GM12878 (cell line): ENCODE results near the gene MBOAT2. TPM values are rescaled to one million over a fixed set of nuclear protein-coding genes. Genes with fewer than 3 reads are reported as not detected.

Experiments
- ATAC-seq: fragments of 200-7000 bp; cut with Tn5 transposase; 3 replicates; pipeline ENCODE4 v1.9.1; 2020; ENCODE audit warnings: mild to moderate bottlenecking, moderate library complexity
- BruUV-seq: library from RNA; stranded (reverse); fragments of 400-500 nt; replicated peaks from 2 replicates; lab custom pipeline; 2021; lab: Mats Ljungman, UMichigan
- CTCF ChIA-PET: fragments of 300-600 bp; sonication (Branson Sonifier 250); formaldehyde crosslinking; extraction: SDS; loops from one replicate; lab custom pipeline; 2021; ENCODE audit warnings: inconsistent platforms; lab: Yijun Ruan, JAX
- POLR2A ChIA-PET: fragments of 350-600 bp; formaldehyde crosslinking; extraction: SDS; loops from one replicate; lab custom pipeline; 2021; ENCODE audit warnings: inconsistent platforms; lab: Charles Lee
- RAD21 ChIA-PET: fragments of 300-600 bp; sonication (Branson Sonifier 250); formaldehyde crosslinking; loops from one replicate; lab custom pipeline; 2023; ENCODE audit warnings: antibody characterized with exemption; ENCODE audit not compliant: unreplicated experiment; lab: Charles Lee
- SMC1A ChIA-PET: fragments of 300-600 bp; sonication (Branson Sonifier 250); formaldehyde crosslinking; loops from one replicate; lab custom pipeline; 2023; ENCODE audit not compliant: unreplicated experiment, uncharacterized antibody; lab: Charles Lee
- DNase-seq: peaks from one replicate; pipeline ENCODE4 v3.0.0-alpha.2; 2011; ENCODE audit warnings: low read depth, low spot score
- FAIRE-seq: peaks from 3 replicates; lab custom pipeline; 2011; peaks lifted over from hg19 to GRCh38; lab: Jason Lieb, UNC
- H2AFZ ChIP-seq: 2 replicates; pipeline ENCODE4 v1.6.0; 2011; ENCODE audit warnings: low read depth, low read length, control low read depth; ENCODE audit not compliant: control insufficient read depth
- H3K27ac ChIP-seq: 2 replicates; pipeline ENCODE4 v1.5.1; 2011; ENCODE audit warnings: control low read depth; ENCODE audit not compliant: control insufficient read depth, insufficient read depth
- H3K27me3 ChIP-seq, 2 experiments: replicated peaks in 1 of 2; 2 replicates each; pipeline versions ENCODE4 v1.6.0 to v1.6.1; 2011; ENCODE audit warnings: low read length in 1 of 2; ENCODE audit not compliant: control insufficient read depth in 2 of 2, insufficient read depth in 2 of 2
- H3K36me3 ChIP-seq, 2 experiments: 2 replicates each; pipeline ENCODE4 v1.5.1; 2011; ENCODE audit warnings: low read length in 1 of 2; ENCODE audit not compliant: control insufficient read depth in 2 of 2, insufficient read depth in 2 of 2
- H3K4me1 ChIP-seq: 2 replicates; pipeline ENCODE4 v1.6.1; 2011; ENCODE audit warnings: mild to moderate bottlenecking, low read length, moderate library complexity, mixed read lengths; ENCODE audit not compliant: control insufficient read depth, insufficient read depth
- H3K4me2 ChIP-seq: 2 replicates; pipeline ENCODE4 v1.6.0; 2011; ENCODE audit warnings: control low read depth; ENCODE audit not compliant: control insufficient read depth, insufficient read depth
- H3K4me3 ChIP-seq: fragments of 200-600 bp; sonication (generic); 2 replicates; pipeline ENCODE4 v1.5.1; 2016
- H3K79me2 ChIP-seq: 2 replicates; pipeline ENCODE4 v1.6.0; 2011; ENCODE audit warnings: low read length; ENCODE audit not compliant: control insufficient read depth, insufficient read depth
- H3K9ac ChIP-seq: 2 replicates; pipeline ENCODE4 v1.8.0; 2011; ENCODE audit warnings: low read length, control low read depth, mixed read lengths; ENCODE audit not compliant: control insufficient read depth, insufficient read depth
- H3K9me3 ChIP-seq: replicated peaks from 3 replicates; pipeline ENCODE4 v1.5.1; 2011; ENCODE audit warnings: mild to moderate bottlenecking, low read length; ENCODE audit not compliant: control insufficient read depth, insufficient read depth
- H4K20me1 ChIP-seq: 2 replicates; pipeline ENCODE4 v1.6.0; 2011; ENCODE audit not compliant: control insufficient read depth, insufficient read depth
- CREB1 ChIP-seq: IDR thresholded peaks from 2 replicates; pipeline ENCODE4 v1.6.1; 2012; ENCODE audit warnings: low read depth, mild to moderate bottlenecking, inconsistent platforms
- HCFC1 ChIP-seq: fragments of 150-350 bp; IDR thresholded peaks from 2 replicates; pipeline ENCODE4 v1.6.1; 2014; ENCODE audit warnings: low read length
- IRF3 ChIP-seq: fragments of 450-650 bp; IDR thresholded peaks from 2 replicates; pipeline ENCODE4 v1.6.1; 2014; ENCODE audit warnings: mild to moderate bottlenecking
- KDM1A ChIP-seq: fragments of 200-600 bp; sonication (generic); IDR thresholded peaks from 2 replicates; pipeline ENCODE4 v1.6.1; 2016; ENCODE audit warnings: borderline replicate concordance
- NR2C1 ChIP-seq: fragments of 450-650 bp; IDR thresholded peaks from 2 replicates; pipeline ENCODE4 v1.6.1; 2017; ENCODE audit warnings: antibody characterized with exemption, mild to moderate bottlenecking, moderate library complexity
- POLR2A ChIP-seq: IDR thresholded peaks from 2 replicates; pipeline ENCODE4 v1.6.1; 2011; ENCODE audit warnings: low read depth, mild to moderate bottlenecking, low read length
- RB1 ChIP-seq: fragments of 450-650 bp; formaldehyde crosslinking; IDR thresholded peaks from 2 replicates; pipeline ENCODE4 v1.6.1; 2017; ENCODE audit warnings: mild to moderate bottlenecking, borderline replicate concordance
- TCF7 ChIP-seq: IDR thresholded peaks from 2 replicates; pipeline ENCODE4 v1.6.1; 2014; ENCODE audit warnings: antibody characterized with exemption, borderline replicate concordance
- ZZZ3 ChIP-seq: IDR thresholded peaks from 2 replicates; pipeline ENCODE4 v1.6.1; 2011; ENCODE audit warnings: low read depth; ENCODE audit not compliant: control insufficient read depth, insufficient read length
- WGBS: methylation state at CpG from one replicate; pipeline ENCODE4 v1.1.6; 2016; ENCODE audit warnings: low lambda C conversion rate; ENCODE audit not compliant: insufficient replicate concordance, insufficient coverage; ENCODE audit errors: missing lambda C conversion rate; 5-methylcytosine and 5-hydroxymethylcytosine counted together
- in situ Hi-C: fragments of 300-500 bp; cut with MboI; formaldehyde crosslinking; loops from 9 replicates; pipeline ENCODE4 v1.14.3; 2018; ENCODE audit warnings: mixed read lengths
- intact Hi-C: fragments of 100-400 bp; cut with micrococcal nuclease; formaldehyde crosslinking; loops from one replicate; pipeline ENCODE4 v1.14.2; 2022; ENCODE audit not compliant: unreplicated experiment
- polyA plus RNA-seq, 11 experiments: library from polyadenylated mRNA; depleted of rRNA in 4 of 11; unstranded in 6 of 11; stranded (reverse) in 5 of 11; fragments of >200 nt; fragmentation: Nextera tagmentation in 4 of 11; fragmentation: Illumina TruSeq in 1 of 11; extraction: Ambion mirVana in 4 of 11; extraction: Trizol in 1 of 11; gene quantifications; 1 replicate in 1 of 11; 2 replicates in 10 of 11; pipeline versions ENCODE4 v1.2.1 to v1.2.3, GENCODE V29; 2011 to 2016; ENCODE audit warnings: inconsistent platforms in 2 of 11, missing spikeins in 2 of 11, low read depth in 1 of 11
- total RNA-seq, 4 experiments: library from RNA; depleted of rRNA in 3 of 4; stranded (reverse); fragments of >200 nt in 3 of 4; fragmentation: Illumina TruSeq in 1 of 4; extraction: Trizol in 1 of 4; gene quantifications; 2 replicates each; pipeline versions ENCODE4 v1.2.1 to v1.2.3, GENCODE V29; 2013 to 2021
- TF ChIP-seq, protein P1 (sequence below): IDR thresholded peaks from 2 replicates; pipeline ENCODE4 v1.6.1; 2011; ENCODE audit warnings: low read depth, low read length, improper control_type of control experiment, borderline replicate concordance

Gene MBOAT2
- total and polyA plus RNA-seq, 10 of the 15 experiments (the other 5 are each of a cell fraction or from before 2014, with no cell fraction given): 0.08 to 40.6 (median 1.8) TPM

- in situ Hi-C loops (no loop called here), intact Hi-C loops (no loop called here)
- ATAC-seq (no peak), DNase-seq (no peak), FAIRE-seq (no peak)
- Histone ChIP-seq H2AFZ (no peak overlapping the region), H4K20me1 (no peaks in the 10 kb centered on the region), H3K4me3 (no peak overlapping the region), H3K27me3 (no peaks in the 10 kb centered on the region), H3K4me2 (no peak overlapping the region), H3K4me1 (no peaks in the 10 kb centered on the region), H3K27ac (no peak overlapping the region), H3K9ac (no peak overlapping the region), H3K36me3 (no peaks in the 10 kb centered on the region), H3K79me2 (peaks cover 3% of the 10 kb centered on the region), H3K9me3 (no peaks in the 10 kb centered on the region)
- no TSS peak for BruUV-seq
- WGBS: 70% methylated on average over 5 of the region's 5 CpGs
- ChIA-PET SMC1A (interaction anchor here (1.8 to 3.1 kb wide), 3 partner anchors 10 to 19 kb away, joined by 4 to 11 read pairs (median 4); no protein-coding TSS in a partner anchor), CTCF (interaction anchor here (0.5 to 1.9 kb wide), 5 partner anchors 9 to 445 kb away, joined by 3 to 5 read pairs (median 4); no protein-coding TSS in a partner anchor), POLR2A (no interaction called here), RAD21 (interaction anchor here (1.3 kb wide), 1 partner anchor 13 kb away, joined by 4 read pairs; no protein-coding TSS in a partner anchor)
- TF ChIP-seq POLR2A: no peak
- no peak for TF ChIP-seq CREB1
- TF ChIP-seq KDM1A: no peak
- TF ChIP-seq RB1: no peak
- TF ChIP-seq, protein P1, sequence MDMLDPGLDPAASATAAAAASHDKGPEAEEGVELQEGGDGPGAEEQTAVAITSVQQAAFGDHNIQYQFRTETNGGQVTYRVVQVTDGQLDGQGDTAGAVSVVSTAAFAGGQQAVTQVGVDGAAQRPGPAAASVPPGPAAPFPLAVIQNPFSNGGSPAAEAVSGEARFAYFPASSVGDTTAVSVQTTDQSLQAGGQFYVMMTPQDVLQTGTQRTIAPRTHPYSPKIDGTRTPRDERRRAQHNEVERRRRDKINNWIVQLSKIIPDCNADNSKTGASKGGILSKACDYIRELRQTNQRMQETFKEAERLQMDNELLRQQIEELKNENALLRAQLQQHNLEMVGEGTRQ: no peak
- no peak for TF ChIP-seq HCFC1
- no peak for TF ChIP-seq TCF7
- TF ChIP-seq ZZZ3: no peak
- TF ChIP-seq NR2C1: no peak
- no peak for TF ChIP-seq IRF3
Measured at GRCh38 chr2:8997108-8997507, 6.4 kb downstream of the MBOAT2 start.
